C1 segment of cervical spinal cord (tissue), 14 donors: ENCODE data around the gene GOT1.
A peak's percentile ranks its signal among the peaks of the same experiment; 100 is the strongest.

Source experiments
- DNase-seq, 14 donors: peaks; one replicate each; lab custom pipeline; 2025; lab: John Stamatoyannopoulos, UW

Gene GOT1

GRCh38 chr10:99433378-99434020 is 3.1 kb upstream of the GOT1 start:
- DNase-seq: peak in 1 of 14 donors; percentile 60

GRCh38 chr10:99432881-99433280 is 2.5 kb upstream of the GOT1 start:
- no peak for DNase-seq

GRCh38 chr10:99432047-99432446 is 1.6 kb upstream of the GOT1 start:
- DNase-seq: no peak

- DNase-seq: peak in 10 of 14 donors; percentile 48 to 89 (median 66)
Measured at GRCh38 chr10:99431190-99431760, 851 bp upstream of the GOT1 start.

GRCh38 chr10:99430116-99430450 is 341 bp downstream of the GOT1 start:
- DNase-seq: no peak

- no peak for DNase-seq
Measured at GRCh38 chr10:99429517-99430095, 818 bp downstream of the GOT1 start.

GRCh38 chr10:99427566-99428190 is 2.7 kb downstream of the GOT1 start:
- no peak for DNase-seq

- DNase-seq: no peak
Measured at GRCh38 chr10:99426689-99427088, 3.7 kb downstream of the GOT1 start.

GRCh38 chr10:99425204-99425603 is 5.2 kb downstream of the GOT1 start:
- no peak for DNase-seq

- DNase-seq: no peak
Measured at GRCh38 chr10:99424656-99425055, 5.8 kb downstream of the GOT1 start.

- no peak for DNase-seq
Measured at GRCh38 chr10:99422529-99423096, 7.8 kb downstream of the GOT1 start.

GRCh38 chr10:99421233-99421739 is 9.1 kb downstream of the GOT1 start:
- no peak for DNase-seq

- DNase-seq: no peak
Measured at GRCh38 chr10:99419688-99420087, 10.7 kb downstream of the GOT1 start.

GRCh38 chr10:99418910-99419624 is 11.4 kb downstream of the GOT1 start:
- DNase-seq: no peak

- no peak for DNase-seq
Measured at GRCh38 chr10:99412099-99412498, 18.3 kb downstream of the GOT1 start.

GRCh38 chr10:99411546-99411945 is 18.9 kb downstream of the GOT1 start:
- DNase-seq: no peak

- DNase-seq: no peak
Measured at GRCh38 chr10:99410876-99411275, 19.5 kb downstream of the GOT1 start.

- no peak for DNase-seq
Measured at GRCh38 chr10:99410146-99410545, 20.3 kb downstream of the GOT1 start.

- no peak for DNase-seq
Measured at GRCh38 chr10:99406149-99406548, 24.3 kb downstream of the GOT1 start.

GRCh38 chr10:99403674-99404073 is 26.8 kb downstream of the GOT1 start:
- no peak for DNase-seq

GRCh38 chr10:99399664-99400063 is 30.8 kb downstream of the GOT1 start:
- DNase-seq: no peak

- DNase-seq: no peak
Measured at GRCh38 chr10:99396471-99396870, 34.0 kb downstream of the GOT1 start.
